GM19438 (cell line): ENCODE data around the gene SLCO2B1.

Source experiments
- ATAC-seq: cut with Tn5 transposase; IDR thresholded peaks from one replicate; pipeline ENCODE4 v1.9.1; 2021; ENCODE audit warnings: low read depth; ENCODE audit not compliant: unreplicated experiment

The SLCO2B1 gene

GRCh38 chr11:75143420-75143731 lies 7.5 kb upstream of the SLCO2B1 start:
- ATAC-seq, result no peak

- ATAC-seq, result no peak
Observed at GRCh38 chr11:75144716-75145014, 6.2 kb upstream of the SLCO2B1 start.

- no peak for ATAC-seq
Observed at GRCh38 chr11:75145196-75145971, 5.5 kb upstream of the SLCO2B1 start.

- ATAC-seq, result no peak
Observed at GRCh38 chr11:75145972-75146519, 4.9 kb upstream of the SLCO2B1 start.

GRCh38 chr11:75146711-75147110 lies 4.2 kb upstream of the SLCO2B1 start:
- no peak for ATAC-seq

- no peak for ATAC-seq
Observed at GRCh38 chr11:75147191-75147874, 3.6 kb upstream of the SLCO2B1 start.

GRCh38 chr11:75147875-75148263 lies 3.0 kb upstream of the SLCO2B1 start:
- ATAC-seq, result no peak

- no peak for ATAC-seq
Observed at GRCh38 chr11:75148436-75148983, 2.4 kb upstream of the SLCO2B1 start.

GRCh38 chr11:75149766-75150465 lies 991 bp upstream of the SLCO2B1 start:
- ATAC-seq, result no peak

GRCh38 chr11:75151346-75152047 lies 590 bp downstream of the SLCO2B1 start:
- no peak for ATAC-seq

GRCh38 chr11:75152090-75152489 lies 1.2 kb downstream of the SLCO2B1 start:
- no peak for ATAC-seq

- ATAC-seq, result no peak
Observed at GRCh38 chr11:75152651-75153427, 1.9 kb downstream of the SLCO2B1 start.

GRCh38 chr11:75154646-75155569 lies 4.0 kb downstream of the SLCO2B1 start:
- no peak for ATAC-seq

- no peak for ATAC-seq
Observed at GRCh38 chr11:75155570-75156422, 4.9 kb downstream of the SLCO2B1 start.

- ATAC-seq, result no peak
Observed at GRCh38 chr11:75158241-75158640, 7.3 kb downstream of the SLCO2B1 start.

- no peak for ATAC-seq
Observed at GRCh38 chr11:75158696-75159150, 7.8 kb downstream of the SLCO2B1 start.

GRCh38 chr11:75159151-75159953 lies 8.4 kb downstream of the SLCO2B1 start:
- no peak for ATAC-seq
